Mammary epithelial cell (primary cell): Measurements from ENCODE around the gene MS4A3.

Experiments used
- CTCF ChIP-seq, 2 donors: IDR thresholded peaks in 1 of 2; conservative IDR thresholded peaks in 1 of 2; 2 replicates each; pipeline ENCODE4 v1.5.1; 2011 to 2012; ENCODE audit warnings: inconsistent platforms in 2 of 2, low read length in 2 of 2, mild to moderate bottlenecking in 2 of 2, control low read depth in 1 of 2, low read depth in 1 of 2; ENCODE audit not compliant: insufficient read depth in 1 of 2; ENCODE audit errors: extremely low read depth in 1 of 2
- EZH2 ChIP-seq: IDR thresholded peaks from 2 replicates; pipeline ENCODE4 v1.6.1; 2012; ENCODE audit warnings: low read length, inconsistent platforms, borderline replicate concordance

- no peak for TF ChIP-seq CTCF (conservative IDR thresholded peaks at IDR 0.05 in 1 of 2, IDR thresholded peaks at IDR 0.05 in 1 of 2; ENCODE audit: extremely low read depth in 1 of 2, insufficient read depth in 1 of 2, low read depth in 1 of 2, low read length in 2 of 2)
- no peak for TF ChIP-seq EZH2
Observed at GRCh38 chr11:60059052-60059451, 2.6 kb downstream of the MS4A3 start.
